ENCODE results near the gene NWD2. TPM values are rescaled to one million over a fixed set of nuclear protein-coding genes. Genes with fewer than 3 reads are reported as not detected.

NWD2 gene
- polyA plus RNA-seq, 3 donors from 2014 or later, result not detected

- Mint-ChIP-seq H3K36me3 (no peaks in the 10 kb centered on the region), H3K27ac (no peak overlapping the region), H3K4me1 (no peaks in the 10 kb centered on the region), H3K9me3 (peaks cover 0 to 5% (median 0%) of the 10 kb centered on the region in 6 donors), H3K27me3 (ENCODE audit: low read depth in 3 of 3) (peaks cover 2 to 5% (median 3%) of the 10 kb centered on the region in 3 donors), H3K4me3 (no peak overlapping the region)
- no peak for DNase-seq
These were observed 180.2 kb downstream of the NWD2 start for GRCh38 chr4:37424753-37425152.

DNA sequence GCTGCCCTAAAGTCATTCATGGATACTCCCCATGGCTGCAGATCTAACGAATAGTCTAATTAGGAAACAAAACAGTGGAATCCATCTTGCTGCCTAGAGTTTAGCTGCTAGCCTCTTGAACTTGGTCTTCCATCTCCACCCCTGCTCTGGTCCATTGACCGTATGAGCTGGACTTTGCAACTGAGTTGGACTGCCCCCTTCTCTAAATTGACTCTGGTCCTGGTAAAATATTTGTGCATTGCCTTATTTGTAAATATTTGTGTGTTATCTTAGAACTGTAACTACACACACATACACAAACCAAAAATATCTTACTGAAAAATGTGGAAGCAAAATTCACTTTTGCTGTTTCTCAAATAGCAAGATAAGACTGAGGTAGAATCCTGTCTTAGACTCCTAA is 181.3 kb downstream of the NWD2 start:
- Mint-ChIP-seq H3K36me3 (no peaks in the 10 kb centered on the region), H3K9me3 (peaks cover 0 to 6% (median 0%) of the 10 kb centered on the region in 6 donors), H3K4me1 (no peaks in the 10 kb centered on the region), H3K27me3 (ENCODE audit: low read depth in 3 of 3) (peaks cover 2 to 5% (median 3%) of the 10 kb centered on the region in 3 donors), H3K27ac (no peak overlapping the region), H3K4me3 (no peak overlapping the region)
- no peak for DNase-seq

GRCh38 chr4:37427193-37427592 is 182.7 kb downstream of the NWD2 start:
- Mint-ChIP-seq H3K36me3 (no peaks in the 10 kb centered on the region), H3K4me3 (no peak overlapping the region), H3K4me1 (no peaks in the 10 kb centered on the region), H3K27ac (no peak overlapping the region), H3K27me3 (ENCODE audit: low read depth in 3 of 3) (peaks cover 2 to 5% (median 3%) of the 10 kb centered on the region in 3 donors), H3K9me3 (peaks cover 0 to 8% (median 0%) of the 10 kb centered on the region in 6 donors)
- DNase-seq, result no peak

DNA sequence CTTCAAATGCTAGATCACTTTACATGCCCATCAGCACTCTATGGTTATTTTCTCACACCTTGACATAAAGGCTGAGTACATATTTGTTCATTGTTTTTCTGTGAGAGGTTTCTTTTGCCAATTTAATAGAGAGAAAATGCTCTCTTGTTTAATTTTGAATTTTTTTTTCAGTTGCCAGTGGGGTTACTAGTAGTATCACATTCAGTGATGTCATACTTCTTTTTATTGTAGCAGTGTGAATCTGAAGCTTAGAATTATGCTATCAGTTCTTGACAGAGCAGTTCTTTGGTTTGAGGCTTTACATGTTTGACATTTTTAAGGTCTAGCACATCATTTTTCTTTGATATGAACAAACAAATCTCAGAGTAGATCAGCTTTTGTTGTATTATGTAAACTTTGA is 185.4 kb downstream of the NWD2 start:
- Mint-ChIP-seq H3K27ac (no peak overlapping the region), H3K36me3 (no peaks in the 10 kb centered on the region), H3K4me1 (no peaks in the 10 kb centered on the region), H3K27me3 (ENCODE audit: low read depth in 3 of 3) (peaks cover 2 to 3% (median 2%) of the 10 kb centered on the region in 3 donors), H3K9me3 (peaks cover 0 to 5% (median 0%) of the 10 kb centered on the region in 6 donors), H3K4me3 (no peak overlapping the region)
- DNase-seq, result no peak

DNA sequence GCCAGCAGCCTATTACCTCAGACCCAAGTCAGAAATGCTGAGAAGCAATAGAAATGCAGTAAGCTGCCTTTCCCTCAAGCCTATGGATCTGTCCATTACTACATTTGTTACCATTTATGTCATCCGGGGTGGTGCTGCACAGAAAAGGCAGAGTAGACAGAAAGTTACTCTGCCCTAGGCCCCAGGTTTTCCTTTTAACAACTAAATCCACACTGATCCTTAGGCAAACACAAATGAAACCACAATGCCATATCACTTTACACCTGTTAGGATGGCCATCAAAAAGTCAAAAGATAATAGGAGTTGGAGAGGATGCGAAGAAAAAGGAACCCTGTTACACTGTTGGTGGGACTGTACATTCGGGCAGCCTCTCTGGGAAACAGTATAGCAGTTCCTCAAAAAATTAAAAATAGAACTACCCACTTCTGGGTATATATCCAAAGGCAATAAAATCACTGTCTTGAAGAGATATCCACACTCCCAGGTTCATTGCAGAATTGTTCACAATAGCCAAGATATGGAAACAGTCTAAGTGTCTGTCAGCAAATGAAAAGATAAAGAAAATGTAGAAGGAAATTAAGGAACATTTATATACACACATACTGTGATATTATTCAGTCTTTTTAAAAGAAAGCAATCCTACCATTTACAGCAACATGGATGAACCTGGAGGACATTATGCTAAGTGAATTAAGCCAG is 186.3 kb downstream of the NWD2 start:
- Mint-ChIP-seq H3K27me3 (ENCODE audit: low read depth in 3 of 3) (peaks cover 0 to 3% (median 2%) of the 10 kb centered on the region in 3 donors), H3K4me3 (no peak overlapping the region), H3K4me1 (no peaks in the 10 kb centered on the region), H3K27ac (no peak overlapping the region), H3K9me3 (peaks cover 0 to 5% (median 0%) of the 10 kb centered on the region in 6 donors), H3K36me3 (no peaks in the 10 kb centered on the region)
- DNase-seq, result no peak

GRCh38 chr4:37431417-37431743 is 186.8 kb downstream of the NWD2 start:
- Mint-ChIP-seq H3K4me1 (no peaks in the 10 kb centered on the region), H3K36me3 (no peaks in the 10 kb centered on the region), H3K9me3 (peaks cover 0 to 5% (median 0%) of the 10 kb centered on the region in 6 donors), H3K27ac (no peak overlapping the region), H3K27me3 (ENCODE audit: low read depth in 3 of 3) (peaks cover 0 to 3% (median 2%) of the 10 kb centered on the region in 3 donors), H3K4me3 (no peak overlapping the region)
- no peak for DNase-seq

DNA sequence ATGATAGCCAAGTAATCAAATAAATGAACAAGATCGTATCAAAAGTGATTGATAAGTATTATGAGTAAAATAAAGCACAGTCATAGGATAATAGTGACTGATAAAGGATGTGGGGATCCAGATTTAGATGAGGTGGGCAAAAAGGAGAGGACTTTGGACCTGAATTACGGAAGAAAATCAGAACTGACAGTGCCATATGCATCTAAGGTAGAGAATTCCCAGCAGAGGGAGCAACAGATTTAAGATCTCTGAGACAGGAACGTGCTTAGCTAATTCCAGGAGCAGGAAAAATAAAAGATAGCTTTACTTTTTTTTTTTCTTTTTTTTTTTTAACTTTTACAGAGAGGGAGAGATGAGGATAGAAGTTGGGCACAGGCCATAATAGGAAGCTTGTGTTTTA is 189.9 kb downstream of the NWD2 start:
- Mint-ChIP-seq H3K27ac (no peak overlapping the region), H3K27me3 (ENCODE audit: low read depth in 3 of 3) (peaks cover 0 to under 1% (median 0%) of the 10 kb centered on the region in 3 donors), H3K4me1 (no peaks in the 10 kb centered on the region), H3K4me3 (no peak overlapping the region), H3K36me3 (no peaks in the 10 kb centered on the region), H3K9me3 (peaks cover 0 to 5% (median 0%) of the 10 kb centered on the region in 6 donors)
- no peak for DNase-seq

- peaks cover 0 to 2% (median 0%) of the 10 kb centered on the region in 3 donors for H3K27me3 Mint-ChIP-seq (ENCODE audit: low read depth in 3 of 3)
- no peak overlapping the region for H3K27ac Mint-ChIP-seq
- H3K36me3 Mint-ChIP-seq, result no peaks in the 10 kb centered on the region
- H3K9me3 Mint-ChIP-seq, result peaks cover 0 to 2% (median 0%) of the 10 kb centered on the region in 6 donors
- no peak for DNase-seq
- H3K4me1 Mint-ChIP-seq, result no peaks in the 10 kb centered on the region
- H3K4me3 Mint-ChIP-seq, result no peak overlapping the region
These were observed 192.0 kb downstream of the NWD2 start for GRCh38 chr4:37436546-37436945.

- Mint-ChIP-seq H3K27ac (no peak overlapping the region), H3K4me1 (no peaks in the 10 kb centered on the region), H3K4me3 (no peak overlapping the region), H3K9me3 (no peaks in the 10 kb centered on the region), H3K27me3 (ENCODE audit: low read depth in 3 of 3) (peaks cover 0 to 2% (median 0%) of the 10 kb centered on the region in 3 donors), H3K36me3 (no peaks in the 10 kb centered on the region)
- no peak for DNase-seq
These were observed 192.6 kb downstream of the NWD2 start for GRCh38 chr4:37437163-37437562.

- no peak overlapping the region for H3K27ac Mint-ChIP-seq
- DNase-seq, result no peak
- no peaks in the 10 kb centered on the region for H3K36me3 Mint-ChIP-seq
These were observed 194.2 kb downstream of the NWD2 start for GRCh38 chr4:37438564-37439279.

GRCh38 chr4:37439809-37440474 is 195.4 kb downstream of the NWD2 start:
- no peaks in the 10 kb centered on the region for H3K4me1 Mint-ChIP-seq
- peaks cover 0 to 2% (median 2%) of the 10 kb centered on the region in 3 donors for H3K27me3 Mint-ChIP-seq (ENCODE audit: low read depth in 3 of 3)
- no peaks in the 10 kb centered on the region for H3K9me3 Mint-ChIP-seq
- no peak overlapping the region for H3K27ac Mint-ChIP-seq
- H3K36me3 Mint-ChIP-seq, result no peaks in the 10 kb centered on the region
- H3K4me3 Mint-ChIP-seq, result no peak overlapping the region
- no peak for DNase-seq

More at GRCh38 chr4:37438564-37439279, 194.2 kb downstream of the NWD2 start:
- H3K4me1 Mint-ChIP-seq, result no peaks in the 10 kb centered on the region
- H3K4me3 Mint-ChIP-seq, result no peak overlapping the region
- H3K9me3 Mint-ChIP-seq, result no peaks in the 10 kb centered on the region
- peaks cover 0 to 2% (median 0%) of the 10 kb centered on the region in 3 donors for H3K27me3 Mint-ChIP-seq (ENCODE audit: low read depth in 3 of 3)

DNA sequence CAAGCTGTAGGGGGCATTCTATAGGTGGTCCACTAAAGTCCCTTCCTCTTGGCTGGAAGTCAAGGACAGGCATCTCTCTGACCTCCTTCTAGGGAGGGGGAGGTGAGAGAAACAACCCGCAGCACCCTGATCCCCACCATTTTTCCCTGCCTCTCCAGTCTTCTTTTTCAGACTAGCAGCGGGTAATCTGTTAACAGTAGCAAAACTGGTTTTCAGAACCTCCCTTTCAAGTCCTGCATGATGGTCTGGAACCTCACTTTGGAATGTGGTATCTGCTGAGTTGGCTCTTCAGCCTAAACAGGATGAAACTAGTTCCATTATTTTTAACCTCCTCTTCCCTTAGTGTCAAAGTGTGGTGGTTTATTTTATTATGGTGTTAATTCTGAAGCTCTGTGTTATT is 196.0 kb downstream of the NWD2 start:
- Mint-ChIP-seq H3K4me1 (no peaks in the 10 kb centered on the region), H3K27me3 (ENCODE audit: low read depth in 3 of 3) (peaks cover 0 to 2% (median 2%) of the 10 kb centered on the region in 3 donors), H3K27ac (no peak overlapping the region), H3K4me3 (no peak overlapping the region), H3K9me3 (no peaks in the 10 kb centered on the region), H3K36me3 (no peaks in the 10 kb centered on the region)
- no peak for DNase-seq

- no peaks in the 10 kb centered on the region for H3K4me1 Mint-ChIP-seq
- no peaks in the 10 kb centered on the region for H3K36me3 Mint-ChIP-seq
- H3K27ac Mint-ChIP-seq, result no peak overlapping the region
- H3K27me3 Mint-ChIP-seq (ENCODE audit: low read depth in 3 of 3), result peaks cover 0 to 2% (median 2%) of the 10 kb centered on the region in 3 donors
- DNase-seq, result no peak
- H3K4me3 Mint-ChIP-seq, result no peak overlapping the region
- H3K9me3 Mint-ChIP-seq, result no peaks in the 10 kb centered on the region
These were observed 196.9 kb downstream of the NWD2 start for GRCh38 chr4:37441231-37442061.

Data from immature natural killer cell (primary cell).